Measurements from ENCODE around the gene GAL3ST2.
"Not testable (repeated sequence)": the region's sequence is repeated elsewhere in the genome, so short reads cannot be mapped to it uniquely, and the experiment has no call there.

DNA sequence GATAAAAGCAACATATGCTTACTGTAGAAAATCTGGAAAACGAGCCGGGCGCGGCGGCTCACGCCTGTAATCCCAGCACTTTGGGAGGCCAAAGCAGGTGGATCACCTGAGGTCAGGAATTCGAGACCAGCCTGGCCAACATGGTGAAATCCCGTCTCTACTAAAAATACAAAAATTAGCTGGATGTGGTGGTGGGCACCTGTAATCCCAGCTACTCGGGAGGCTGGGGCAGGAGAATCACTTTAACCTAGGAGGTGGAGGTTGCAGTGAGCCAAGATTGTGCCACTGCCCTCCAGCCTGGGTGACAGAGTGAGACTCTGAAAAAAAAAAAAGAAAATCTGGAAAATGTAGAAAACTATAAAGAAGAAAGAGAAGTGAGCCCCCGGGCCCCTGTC, 41.2 kb downstream of the GAL3ST2 start:
- TF ChIP-seq, protein P1, sequence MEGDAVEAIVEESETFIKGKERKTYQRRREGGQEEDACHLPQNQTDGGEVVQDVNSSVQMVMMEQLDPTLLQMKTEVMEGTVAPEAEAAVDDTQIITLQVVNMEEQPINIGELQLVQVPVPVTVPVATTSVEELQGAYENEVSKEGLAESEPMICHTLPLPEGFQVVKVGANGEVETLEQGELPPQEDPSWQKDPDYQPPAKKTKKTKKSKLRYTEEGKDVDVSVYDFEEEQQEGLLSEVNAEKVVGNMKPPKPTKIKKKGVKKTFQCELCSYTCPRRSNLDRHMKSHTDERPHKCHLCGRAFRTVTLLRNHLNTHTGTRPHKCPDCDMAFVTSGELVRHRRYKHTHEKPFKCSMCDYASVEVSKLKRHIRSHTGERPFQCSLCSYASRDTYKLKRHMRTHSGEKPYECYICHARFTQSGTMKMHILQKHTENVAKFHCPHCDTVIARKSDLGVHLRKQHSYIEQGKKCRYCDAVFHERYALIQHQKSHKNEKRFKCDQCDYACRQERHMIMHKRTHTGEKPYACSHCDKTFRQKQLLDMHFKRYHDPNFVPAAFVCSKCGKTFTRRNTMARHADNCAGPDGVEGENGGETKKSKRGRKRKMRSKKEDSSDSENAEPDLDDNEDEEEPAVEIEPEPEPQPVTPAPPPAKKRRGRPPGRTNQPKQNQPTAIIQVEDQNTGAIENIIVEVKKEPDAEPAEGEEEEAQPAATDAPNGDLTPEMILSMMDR (IDR thresholded peaks at IDR 0.05; ENCODE audit: low read depth, low read length, missing input control) = not testable (repeated sequence)
- TF ChIP-seq, protein P2, sequence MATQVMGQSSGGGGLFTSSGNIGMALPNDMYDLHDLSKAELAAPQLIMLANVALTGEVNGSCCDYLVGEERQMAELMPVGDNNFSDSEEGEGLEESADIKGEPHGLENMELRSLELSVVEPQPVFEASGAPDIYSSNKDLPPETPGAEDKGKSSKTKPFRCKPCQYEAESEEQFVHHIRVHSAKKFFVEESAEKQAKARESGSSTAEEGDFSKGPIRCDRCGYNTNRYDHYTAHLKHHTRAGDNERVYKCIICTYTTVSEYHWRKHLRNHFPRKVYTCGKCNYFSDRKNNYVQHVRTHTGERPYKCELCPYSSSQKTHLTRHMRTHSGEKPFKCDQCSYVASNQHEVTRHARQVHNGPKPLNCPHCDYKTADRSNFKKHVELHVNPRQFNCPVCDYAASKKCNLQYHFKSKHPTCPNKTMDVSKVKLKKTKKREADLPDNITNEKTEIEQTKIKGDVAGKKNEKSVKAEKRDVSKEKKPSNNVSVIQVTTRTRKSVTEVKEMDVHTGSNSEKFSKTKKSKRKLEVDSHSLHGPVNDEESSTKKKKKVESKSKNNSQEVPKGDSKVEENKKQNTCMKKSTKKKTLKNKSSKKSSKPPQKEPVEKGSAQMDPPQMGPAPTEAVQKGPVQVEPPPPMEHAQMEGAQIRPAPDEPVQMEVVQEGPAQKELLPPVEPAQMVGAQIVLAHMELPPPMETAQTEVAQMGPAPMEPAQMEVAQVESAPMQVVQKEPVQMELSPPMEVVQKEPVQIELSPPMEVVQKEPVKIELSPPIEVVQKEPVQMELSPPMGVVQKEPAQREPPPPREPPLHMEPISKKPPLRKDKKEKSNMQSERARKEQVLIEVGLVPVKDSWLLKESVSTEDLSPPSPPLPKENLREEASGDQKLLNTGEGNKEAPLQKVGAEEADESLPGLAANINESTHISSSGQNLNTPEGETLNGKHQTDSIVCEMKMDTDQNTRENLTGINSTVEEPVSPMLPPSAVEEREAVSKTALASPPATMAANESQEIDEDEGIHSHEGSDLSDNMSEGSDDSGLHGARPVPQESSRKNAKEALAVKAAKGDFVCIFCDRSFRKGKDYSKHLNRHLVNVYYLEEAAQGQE (IDR thresholded peaks at IDR 0.05) = not testable (repeated sequence)
- TF ChIP-seq, protein P3, sequence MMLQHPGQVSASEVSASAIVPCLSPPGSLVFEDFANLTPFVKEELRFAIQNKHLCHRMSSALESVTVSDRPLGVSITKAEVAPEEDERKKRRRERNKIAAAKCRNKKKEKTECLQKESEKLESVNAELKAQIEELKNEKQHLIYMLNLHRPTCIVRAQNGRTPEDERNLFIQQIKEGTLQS (IDR thresholded peaks at IDR 0.05) = not testable (repeated sequence)
- not testable (repeated sequence) for TF ChIP-seq SP1 (IDR thresholded peaks at IDR 0.05); TAF1 (conservative IDR thresholded peaks at IDR 0.05); RAD21 (IDR thresholded peaks at IDR 0.05); YY1 (IDR thresholded peaks at IDR 0.05); HNF4A (conservative IDR thresholded peaks at IDR 0.05)
- TF ChIP-seq, protein P4, sequence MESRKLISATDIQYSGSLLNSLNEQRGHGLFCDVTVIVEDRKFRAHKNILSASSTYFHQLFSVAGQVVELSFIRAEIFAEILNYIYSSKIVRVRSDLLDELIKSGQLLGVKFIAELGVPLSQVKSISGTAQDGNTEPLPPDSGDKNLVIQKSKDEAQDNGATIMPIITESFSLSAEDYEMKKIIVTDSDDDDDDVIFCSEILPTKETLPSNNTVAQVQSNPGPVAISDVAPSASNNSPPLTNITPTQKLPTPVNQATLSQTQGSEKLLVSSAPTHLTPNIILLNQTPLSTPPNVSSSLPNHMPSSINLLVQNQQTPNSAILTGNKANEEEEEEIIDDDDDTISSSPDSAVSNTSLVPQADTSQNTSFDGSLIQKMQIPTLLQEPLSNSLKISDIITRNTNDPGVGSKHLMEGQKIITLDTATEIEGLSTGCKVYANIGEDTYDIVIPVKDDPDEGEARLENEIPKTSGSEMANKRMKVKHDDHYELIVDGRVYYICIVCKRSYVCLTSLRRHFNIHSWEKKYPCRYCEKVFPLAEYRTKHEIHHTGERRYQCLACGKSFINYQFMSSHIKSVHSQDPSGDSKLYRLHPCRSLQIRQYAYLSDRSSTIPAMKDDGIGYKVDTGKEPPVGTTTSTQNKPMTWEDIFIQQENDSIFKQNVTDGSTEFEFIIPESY (IDR thresholded peaks at IDR 0.05) = not testable (repeated sequence)
- TF ChIP-seq, protein P5, sequence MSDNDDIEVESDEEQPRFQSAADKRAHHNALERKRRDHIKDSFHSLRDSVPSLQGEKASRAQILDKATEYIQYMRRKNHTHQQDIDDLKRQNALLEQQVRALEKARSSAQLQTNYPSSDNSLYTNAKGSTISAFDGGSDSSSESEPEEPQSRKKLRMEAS (IDR thresholded peaks at IDR 0.05) = not testable (repeated sequence)
